ENCODE results near the gene SUPT3H.

DNA sequence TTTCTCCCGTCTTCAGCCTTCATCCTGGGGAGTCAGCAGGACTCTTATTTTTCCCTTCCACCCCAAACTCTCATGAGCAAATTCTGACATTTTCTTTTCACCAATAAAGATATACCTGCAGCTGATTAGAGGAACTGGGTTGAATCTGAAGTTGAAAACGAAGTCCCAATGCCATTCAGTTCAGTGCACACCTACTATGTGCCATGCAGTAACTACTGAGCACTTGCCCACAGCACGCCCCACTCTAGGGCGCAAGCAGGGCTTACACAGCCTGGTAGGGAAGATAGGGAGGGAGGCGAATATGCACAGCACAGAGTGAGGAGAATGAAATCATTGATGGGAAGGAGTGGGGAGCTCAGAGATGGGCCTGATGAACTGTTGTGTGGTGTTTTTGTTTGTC lies 588.7 kb downstream of the SUPT3H start:
- TF ChIP-seq, protein P1, sequence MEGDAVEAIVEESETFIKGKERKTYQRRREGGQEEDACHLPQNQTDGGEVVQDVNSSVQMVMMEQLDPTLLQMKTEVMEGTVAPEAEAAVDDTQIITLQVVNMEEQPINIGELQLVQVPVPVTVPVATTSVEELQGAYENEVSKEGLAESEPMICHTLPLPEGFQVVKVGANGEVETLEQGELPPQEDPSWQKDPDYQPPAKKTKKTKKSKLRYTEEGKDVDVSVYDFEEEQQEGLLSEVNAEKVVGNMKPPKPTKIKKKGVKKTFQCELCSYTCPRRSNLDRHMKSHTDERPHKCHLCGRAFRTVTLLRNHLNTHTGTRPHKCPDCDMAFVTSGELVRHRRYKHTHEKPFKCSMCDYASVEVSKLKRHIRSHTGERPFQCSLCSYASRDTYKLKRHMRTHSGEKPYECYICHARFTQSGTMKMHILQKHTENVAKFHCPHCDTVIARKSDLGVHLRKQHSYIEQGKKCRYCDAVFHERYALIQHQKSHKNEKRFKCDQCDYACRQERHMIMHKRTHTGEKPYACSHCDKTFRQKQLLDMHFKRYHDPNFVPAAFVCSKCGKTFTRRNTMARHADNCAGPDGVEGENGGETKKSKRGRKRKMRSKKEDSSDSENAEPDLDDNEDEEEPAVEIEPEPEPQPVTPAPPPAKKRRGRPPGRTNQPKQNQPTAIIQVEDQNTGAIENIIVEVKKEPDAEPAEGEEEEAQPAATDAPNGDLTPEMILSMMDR (conservative IDR thresholded peaks at IDR 0.05 in 1 of 2, IDR thresholded peaks at IDR 0.05 in 1 of 2; ENCODE audit: extremely low read depth in 1 of 2, insufficient read depth in 1 of 2, low read depth in 1 of 2, low read length in 2 of 2), result no peak
- no peak for TF ChIP-seq EZH2 (IDR thresholded peaks at IDR 0.05; ENCODE audit: borderline replicate concordance, low read length)

Data from mammary epithelial cell (primary cell).